UCSD-AML1 (cell line): ENCODE data around the gene DYNC2H1.

Experiments
- DNase-seq: peaks from one replicate; lab custom pipeline; 2025; ENCODE audit not compliant: unreplicated experiment; lab: John Stamatoyannopoulos, UW

Gene DYNC2H1

DNA sequence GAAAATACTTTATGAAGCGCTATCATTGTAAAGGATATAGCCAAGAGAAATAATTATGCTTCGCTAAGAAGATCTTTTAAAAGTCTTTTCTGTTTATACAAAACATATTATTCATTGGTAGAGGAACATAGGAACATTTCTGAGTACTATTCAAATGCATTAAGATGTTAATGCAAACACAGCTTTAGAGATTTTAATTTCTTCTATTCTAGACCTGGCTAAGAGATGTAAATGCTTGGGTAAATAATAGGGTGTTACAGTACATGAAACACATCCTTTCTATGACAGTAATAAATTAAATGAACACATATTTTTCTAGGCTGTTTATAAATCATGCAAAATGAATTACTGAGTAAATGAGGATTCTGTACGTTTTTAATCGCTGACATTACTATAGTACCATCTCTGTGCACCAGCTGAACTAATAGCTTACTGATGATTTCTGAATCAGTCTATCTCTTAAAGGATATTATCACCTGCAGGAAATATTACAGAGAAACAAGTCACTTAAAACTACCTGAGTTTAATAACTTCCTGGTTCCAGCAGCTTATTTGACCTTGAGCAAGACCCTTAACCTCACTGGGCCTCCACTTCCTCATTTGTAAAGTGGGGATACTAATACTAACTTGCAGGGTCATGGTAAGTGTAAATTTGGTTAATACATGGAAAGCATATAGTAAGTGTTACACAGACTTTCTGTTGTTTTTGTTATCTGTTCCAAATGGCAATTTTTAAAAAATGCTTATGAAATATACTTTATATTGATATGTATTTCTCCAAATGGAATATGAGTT is 344.9 kb downstream of the DYNC2H1 start:
- DNase-seq: no peak

- DNase-seq: no peak
Observed at GRCh38 chr11:103464420-103464819, 355.2 kb downstream of the DYNC2H1 start.

DNA sequence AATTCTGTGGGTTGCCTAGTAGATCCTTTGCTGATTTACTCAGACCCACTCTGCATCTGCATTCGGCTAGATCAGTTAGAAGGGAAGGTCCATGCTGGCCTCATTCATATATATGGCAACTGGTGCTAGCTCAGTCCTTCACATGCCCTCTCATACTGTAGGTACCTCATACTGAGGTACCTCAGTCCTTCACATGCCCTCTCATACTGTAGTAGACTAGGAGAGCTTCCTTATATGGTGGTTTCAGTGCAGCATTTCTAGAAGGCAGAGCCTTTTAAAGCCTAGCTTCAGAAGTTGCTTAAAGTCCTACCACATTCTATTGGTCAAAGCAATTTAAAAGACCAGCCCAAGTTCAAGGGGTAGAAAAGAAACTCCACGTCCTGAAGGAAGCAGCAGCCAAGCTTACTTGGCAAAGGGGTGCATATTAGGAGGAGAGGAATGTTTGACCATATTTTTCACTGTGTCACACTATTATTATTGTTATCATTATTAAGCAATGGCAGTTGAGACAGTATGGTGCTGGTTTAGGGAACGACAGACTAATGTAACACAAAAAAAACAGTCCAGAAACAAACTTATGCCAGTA is 356.4 kb downstream of the DYNC2H1 start:
- no peak for DNase-seq

DNA sequence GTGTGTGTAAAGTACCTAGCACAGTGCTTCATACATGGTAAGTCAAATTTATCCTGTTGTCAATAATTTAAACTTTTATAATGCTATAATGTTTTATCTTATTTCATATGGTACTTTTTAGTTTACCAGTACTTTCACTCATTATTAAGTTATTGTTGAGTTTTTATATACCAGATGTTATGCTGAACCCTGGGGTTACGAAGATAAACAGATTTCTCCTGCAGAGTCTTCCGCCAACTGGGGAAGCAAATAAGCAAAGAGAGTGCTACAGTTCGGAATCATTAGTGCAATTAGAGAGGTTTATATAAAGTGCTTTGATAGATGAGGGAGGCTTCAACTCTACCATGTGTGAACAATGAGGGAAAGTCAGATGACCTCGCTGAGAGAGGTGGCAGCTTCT is 362.3 kb downstream of the DYNC2H1 start:
- DNase-seq: no peak

DNA sequence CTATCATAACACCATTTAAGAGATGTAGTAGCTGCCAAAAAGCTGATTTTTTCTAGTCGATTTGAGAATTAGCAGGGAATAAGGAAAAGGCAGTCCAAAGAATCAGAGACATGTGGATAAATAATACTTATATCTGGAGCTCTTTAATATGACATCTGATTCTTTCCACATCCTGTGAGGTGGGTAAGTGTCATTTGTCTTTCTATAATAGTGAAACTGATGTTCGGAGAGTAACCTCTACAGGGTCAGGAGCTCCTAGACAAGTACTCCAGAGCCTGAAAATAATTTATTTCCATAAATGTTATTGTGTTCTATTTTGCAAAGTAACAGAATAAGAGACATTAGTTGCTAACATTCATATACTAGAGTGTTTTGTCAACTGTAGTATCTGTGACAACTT is 367.6 kb downstream of the DYNC2H1 start:
- DNase-seq: no peak

- DNase-seq: no peak
Observed at GRCh38 chr11:103480421-103480820, 371.2 kb downstream of the DYNC2H1 start.

DNA sequence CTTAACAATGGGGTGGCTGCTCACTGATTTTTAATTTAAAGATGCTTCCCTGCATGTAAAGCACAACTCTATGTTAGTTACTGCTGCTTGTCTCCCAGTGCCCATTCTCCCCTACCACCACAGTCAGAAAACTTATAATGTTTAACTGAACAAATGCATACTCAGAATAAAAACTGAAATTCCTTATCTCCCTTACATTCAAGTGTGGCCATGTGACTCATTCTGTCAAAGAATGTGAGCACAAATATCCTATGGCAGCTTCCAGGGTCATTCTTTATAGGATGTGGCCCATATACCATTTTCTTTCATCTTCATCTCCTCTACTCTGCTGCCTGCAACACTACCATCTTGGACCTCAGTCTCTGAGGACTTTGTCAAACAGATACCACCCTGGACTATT is 374.8 kb downstream of the DYNC2H1 start:
- no peak for DNase-seq

DNA sequence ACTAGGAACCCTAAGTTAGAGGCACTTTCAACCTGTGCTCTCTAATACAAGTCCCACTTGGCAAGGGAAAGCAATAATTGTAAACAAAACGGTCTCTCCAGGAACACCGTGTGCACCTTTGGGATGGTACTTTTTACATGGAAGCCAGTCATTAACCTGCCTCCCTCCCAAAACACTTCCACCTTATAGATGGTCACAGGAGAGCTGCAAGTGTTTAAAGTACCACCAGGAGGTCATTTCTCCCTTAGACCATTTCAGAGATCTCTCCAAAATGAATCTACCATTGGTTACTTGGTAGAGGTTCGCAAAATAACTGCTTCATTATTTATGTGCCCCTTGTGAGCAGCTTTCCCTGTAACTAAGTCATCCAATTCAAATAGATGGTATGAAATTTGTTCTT is 375.3 kb downstream of the DYNC2H1 start:
- DNase-seq: no peak

- DNase-seq: no peak
Observed at GRCh38 chr11:103486604-103487003, 377.4 kb downstream of the DYNC2H1 start.

DNA sequence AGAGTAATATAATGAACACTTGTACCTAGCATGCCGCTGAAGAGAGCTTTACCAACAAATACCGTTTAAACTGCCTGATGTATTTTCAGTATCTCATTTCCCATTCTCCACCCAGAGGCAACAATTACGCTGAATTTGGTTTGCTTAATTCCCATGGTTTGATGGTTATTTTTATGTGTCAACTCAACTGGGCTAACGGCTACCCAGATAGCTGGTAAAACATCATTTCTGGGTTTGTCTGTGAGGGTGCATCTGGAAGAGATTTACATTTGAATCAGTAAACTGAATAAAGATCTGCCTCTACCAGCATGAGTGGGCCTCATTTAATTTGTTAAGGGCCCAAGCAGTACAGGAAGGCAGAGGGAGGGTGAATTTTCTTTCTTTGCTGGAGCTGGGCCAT is 377.9 kb downstream of the DYNC2H1 start:
- no peak for DNase-seq

- DNase-seq: no peak
Observed at GRCh38 chr11:103488031-103488461, 378.8 kb downstream of the DYNC2H1 start.

DNA sequence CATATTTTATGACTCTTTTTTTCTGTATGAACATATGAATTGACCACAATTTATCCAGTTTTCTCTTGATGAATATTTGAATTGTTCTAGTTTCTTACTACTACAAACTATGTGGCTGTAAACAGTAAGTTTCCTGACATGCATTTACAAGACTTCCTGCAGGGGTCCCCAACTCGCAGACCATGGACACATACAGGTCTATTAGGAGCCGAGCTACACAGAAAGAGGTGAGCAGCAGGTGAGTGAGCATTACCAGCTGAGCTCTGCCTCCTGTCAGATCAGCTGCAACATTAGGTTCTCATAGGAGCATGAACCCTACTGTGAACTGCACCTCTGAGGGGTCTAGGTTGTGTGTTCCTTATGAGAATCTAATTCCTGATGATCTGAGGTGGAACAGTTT is 379.4 kb downstream of the DYNC2H1 start:
- DNase-seq: no peak

GRCh38 chr11:103491777-103492176 is 382.6 kb downstream of the DYNC2H1 start:
- no peak for DNase-seq

DNA sequence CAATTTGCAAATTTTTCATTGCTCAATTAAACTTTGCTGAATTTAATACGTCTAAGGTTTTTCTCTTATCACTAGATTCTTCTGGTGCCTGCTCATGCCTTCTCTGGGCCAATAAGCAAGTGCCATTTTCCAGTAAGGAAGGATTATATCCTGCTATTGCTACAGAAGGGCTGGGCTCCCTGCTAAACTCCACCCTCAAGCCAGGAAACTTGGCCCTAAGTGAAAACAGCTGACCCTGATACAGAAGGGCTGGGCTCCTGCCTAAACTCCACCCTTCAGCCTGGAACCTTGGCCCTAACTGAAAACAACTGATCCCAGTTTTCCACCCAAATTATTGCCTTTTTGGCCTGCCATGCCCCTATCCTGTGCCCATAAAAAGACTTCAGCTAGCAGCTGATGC is 385.3 kb downstream of the DYNC2H1 start:
- DNase-seq: no peak

DNA sequence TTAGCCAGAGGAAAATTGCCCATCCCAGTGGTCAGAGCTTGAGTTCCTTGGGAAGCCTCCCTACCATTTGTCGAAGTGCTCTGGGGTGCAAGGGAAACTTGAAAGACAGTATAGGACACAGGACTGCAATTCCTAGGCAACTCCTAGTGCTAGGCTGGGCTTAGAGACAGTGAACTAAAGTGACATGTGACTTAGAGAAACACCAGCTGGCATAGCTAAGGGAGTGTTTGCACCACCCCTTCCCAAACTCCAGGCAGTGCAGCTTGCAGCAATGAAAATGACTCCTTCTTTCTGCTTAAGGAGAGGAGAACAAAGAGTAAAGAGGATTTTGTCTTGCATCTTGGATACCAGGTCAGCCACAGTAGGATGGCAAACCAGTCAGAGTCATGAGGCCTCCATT is 388.0 kb downstream of the DYNC2H1 start:
- DNase-seq: no peak

DNA sequence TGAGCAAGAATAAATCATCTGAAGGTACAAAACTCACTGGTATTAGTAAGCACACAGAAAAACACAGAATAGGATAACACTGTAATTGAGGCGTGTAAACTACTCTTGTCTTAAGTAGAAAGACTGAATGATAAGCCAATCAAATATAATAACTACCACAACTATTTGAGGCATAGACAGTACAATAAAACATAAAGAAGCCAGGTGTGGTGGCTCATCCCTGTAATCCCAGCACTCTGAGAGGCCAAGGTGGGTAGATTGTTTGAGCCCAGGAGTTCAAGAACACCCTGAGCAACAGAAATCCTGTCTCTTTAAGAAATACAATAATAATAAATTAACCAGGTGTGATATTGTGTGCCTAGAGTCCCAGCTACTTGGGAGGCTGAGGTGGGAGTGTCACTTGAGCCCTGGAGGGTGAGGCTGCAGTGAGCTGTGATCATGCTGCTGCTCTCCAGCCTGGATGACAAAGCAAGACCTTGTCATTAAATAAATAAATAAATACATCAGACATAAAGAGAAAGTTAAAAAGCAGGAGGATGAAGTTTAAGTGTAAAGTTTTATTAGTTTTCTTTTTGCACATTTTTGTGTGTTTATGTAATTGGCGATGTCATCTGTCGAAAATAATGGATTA is 390.6 kb downstream of the DYNC2H1 start:
- no peak for DNase-seq

- DNase-seq: no peak
Observed at GRCh38 chr11:103515283-103515682, 406.1 kb downstream of the DYNC2H1 start.

DNA sequence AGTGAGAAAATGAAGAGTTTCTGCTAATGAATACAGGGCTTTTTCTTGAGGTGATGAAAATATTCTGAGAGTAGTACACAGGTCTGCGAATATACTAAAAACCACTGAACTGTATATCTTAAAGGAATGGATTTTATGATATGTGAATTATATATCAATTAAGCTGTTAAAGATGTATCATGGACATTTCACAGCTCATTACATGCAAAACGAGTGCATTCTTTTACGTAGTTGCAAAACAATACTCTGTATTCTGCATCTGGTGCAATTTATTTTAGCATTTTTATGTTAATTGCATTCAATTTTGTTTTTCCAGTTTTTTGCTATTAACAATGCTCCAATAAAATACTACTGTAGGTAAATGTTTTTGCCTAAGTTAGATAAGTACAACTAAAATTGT is 411.6 kb downstream of the DYNC2H1 start:
- no peak for DNase-seq

GRCh38 chr11:103525069-103525468 is 415.8 kb downstream of the DYNC2H1 start:
- no peak for DNase-seq

DNA sequence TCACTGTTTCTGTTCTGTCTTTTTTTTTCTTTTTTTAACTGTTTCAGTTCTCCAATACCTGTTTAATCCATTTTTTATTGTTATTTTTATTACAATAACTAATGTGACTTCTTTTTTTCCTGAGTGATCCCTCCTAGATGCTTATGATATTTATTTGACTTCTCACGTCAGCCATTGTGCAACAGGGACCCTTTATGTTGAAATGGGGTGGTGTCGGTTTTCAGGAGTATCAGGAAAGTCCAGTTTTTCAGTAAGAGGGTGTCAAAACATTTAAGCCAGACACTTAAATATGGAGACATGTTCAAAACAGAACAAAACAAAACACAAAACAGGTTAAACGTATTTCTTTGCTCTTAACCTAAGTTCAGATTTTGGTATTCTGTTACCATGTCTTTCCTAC is 418.8 kb downstream of the DYNC2H1 start:
- DNase-seq: no peak

DNA sequence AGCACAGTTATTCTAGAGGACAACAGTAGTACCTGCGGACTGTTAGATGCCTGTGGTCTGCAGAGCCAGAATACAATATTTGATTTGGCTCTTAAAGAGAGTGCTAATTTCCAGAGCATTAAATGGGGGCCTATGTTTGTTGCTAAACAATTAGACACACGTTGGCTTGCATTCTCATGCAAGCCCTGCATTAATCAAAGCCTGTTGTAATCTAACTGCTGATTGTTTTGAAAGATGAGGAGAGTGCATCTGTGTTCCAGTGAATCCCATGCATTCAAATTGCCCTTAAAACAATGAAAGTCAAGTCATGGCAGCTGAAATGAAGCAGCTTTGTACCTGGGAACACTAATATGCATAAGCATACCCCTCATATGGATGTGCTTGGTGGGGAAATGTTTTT is 419.4 kb downstream of the DYNC2H1 start:
- no peak for DNase-seq

DNA sequence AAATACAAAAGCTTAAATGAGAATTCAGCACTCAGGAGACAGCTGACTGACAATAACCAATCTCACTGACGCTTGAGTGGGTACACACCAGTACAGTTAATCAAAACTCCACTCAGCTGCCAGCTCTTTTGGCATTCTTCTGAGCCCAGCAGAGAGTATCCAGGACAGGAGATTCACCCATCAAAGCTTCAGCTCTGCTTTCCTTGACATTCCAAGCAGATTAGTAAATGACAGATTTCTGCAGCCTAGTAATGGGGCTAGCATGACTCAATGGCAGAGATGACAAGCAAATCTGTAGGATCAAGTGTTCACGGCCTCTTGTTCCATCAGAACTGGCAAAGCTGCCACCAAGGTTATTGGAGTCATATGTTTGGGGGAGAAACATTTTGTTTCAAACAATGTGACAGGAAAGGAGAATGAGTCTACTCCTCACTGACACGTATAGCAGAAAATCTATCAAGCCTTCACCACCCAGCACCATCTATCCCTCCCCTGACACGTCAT is 420.0 kb downstream of the DYNC2H1 start:
- no peak for DNase-seq
